Keratinocyte (primary cell): Measurements from ENCODE around the gene CNTNAP5. TPM values are rescaled to one million over a fixed set of nuclear protein-coding genes. Genes with fewer than 3 reads are reported as not detected.

ENCODE experiments used
- DNase-seq: peaks from one replicate; pipeline ENCODE4 v3.0.0-alpha.2; 2011; ENCODE audit warnings: low read depth, missing footprints, low spot score
- FAIRE-seq: peaks from 2 replicates; lab custom pipeline; 2011; peaks lifted over from hg19 to GRCh38; lab: Jason Lieb, UNC
- H2AFZ ChIP-seq: 2 replicates; pipeline ENCODE4 v1.6.0; 2012; ENCODE audit warnings: low read length, control low read depth, inconsistent platforms; ENCODE audit not compliant: control insufficient read depth
- H3K27ac ChIP-seq: 2 replicates; pipeline ENCODE4 v1.5.1; 2011; ENCODE audit warnings: low read length; ENCODE audit not compliant: control insufficient read depth, insufficient read depth
- H3K27me3 ChIP-seq: 3 replicates; pipeline ENCODE4 v1.6.0; 2011; ENCODE audit warnings: low read length; ENCODE audit not compliant: control insufficient read depth, insufficient read depth; ENCODE audit errors: extremely low read depth
- H3K36me3 ChIP-seq, 2 experiments: 2 replicates in 1 of 2; 3 replicates in 1 of 2; pipeline ENCODE4 v1.5.1; 2011; ENCODE audit warnings: low read length in 2 of 2, mild to moderate bottlenecking in 1 of 2; ENCODE audit not compliant: control insufficient read depth in 2 of 2, insufficient read depth in 2 of 2; ENCODE audit errors: extremely low read depth in 1 of 2
- H3K4me1 ChIP-seq: 3 replicates; pipeline ENCODE4 v1.5.1; 2011; ENCODE audit warnings: low read length; ENCODE audit not compliant: control insufficient read depth, insufficient read depth; ENCODE audit errors: extremely low read depth
- H3K4me2 ChIP-seq: 3 replicates; pipeline ENCODE4 v1.6.0; 2011; ENCODE audit warnings: low read depth, low read length; ENCODE audit not compliant: control insufficient read depth, insufficient read depth; ENCODE audit errors: extremely low read depth
- H3K4me3 ChIP-seq, 3 experiments: fragments of 200-600 bp in 1 of 3; sonication (generic) in 1 of 3; 2 replicates in 2 of 3; 3 replicates in 1 of 3; pipeline ENCODE4 v1.5.1; 2011 to 2016; ENCODE audit warnings: low read length in 3 of 3, mild to moderate bottlenecking in 3 of 3, control low read depth in 2 of 3, inconsistent platforms in 1 of 3, low read depth in 1 of 3, mixed read lengths in 1 of 3, mixed run types in 1 of 3, moderate library complexity in 1 of 3; ENCODE audit not compliant: control insufficient read depth in 2 of 3, insufficient read depth in 2 of 3; ENCODE audit errors: extremely low read depth in 1 of 3
- H3K79me2 ChIP-seq: 2 replicates; pipeline ENCODE4 v1.6.0; 2012; ENCODE audit warnings: low read length; ENCODE audit not compliant: control insufficient read depth, insufficient read depth
- H3K9ac ChIP-seq: 3 replicates; pipeline ENCODE4 v1.6.0; 2011; ENCODE audit warnings: low read length; ENCODE audit not compliant: control insufficient read depth, insufficient read depth; ENCODE audit errors: extremely low read depth
- H3K9me1 ChIP-seq: 3 replicates; pipeline ENCODE4 v1.6.0; 2011; ENCODE audit warnings: low read length; ENCODE audit not compliant: control insufficient read depth, insufficient read depth; ENCODE audit errors: extremely low read depth
- H3K9me3 ChIP-seq: 2 replicates; pipeline ENCODE4 v1.5.1; 2012; ENCODE audit warnings: low read depth, low read length; ENCODE audit not compliant: control insufficient read depth
- H4K20me1 ChIP-seq: 3 replicates; pipeline ENCODE4 v1.6.0; 2011; ENCODE audit warnings: low read length; ENCODE audit not compliant: control insufficient read depth, insufficient read depth; ENCODE audit errors: extremely low read depth
- CTCF ChIP-seq, 3 experiments: IDR thresholded peaks in 1 of 3; conservative IDR thresholded peaks in 1 of 3; optimal IDR thresholded peaks in 1 of 3; 2 replicates in 2 of 3; 3 replicates in 1 of 3; pipeline versions ENCODE3 to v1.5.1; 2011; ENCODE audit warnings: low read length in 3 of 3, mild to moderate bottlenecking in 3 of 3, moderate library complexity in 2 of 3, control low read depth in 1 of 3, inconsistent platforms in 1 of 3; ENCODE audit not compliant: insufficient read depth in 2 of 3; ENCODE audit errors: extremely low read depth in 1 of 3
- EZH2 ChIP-seq: IDR thresholded peaks from one replicate; pipeline ENCODE4 v1.6.1; 2012; ENCODE audit warnings: inconsistent platforms, mild to moderate bottlenecking, low read length, moderate library complexity
- dilution Hi-C: fragments of 300-500 bp; cut with MboI; formaldehyde crosslinking; loops from one replicate; pipeline ENCODE4 v1.7.0; 2020; ENCODE audit warnings: low sequenced_read_pairs; ENCODE audit not compliant: extremely low pct_ligation_motif_present
- polyA plus RNA-seq, 5 experiments: library from polyadenylated mRNA; depleted of rRNA in 3 of 5; stranded (reverse) in 3 of 5; stranded (forward) in 1 of 5; unstranded in 1 of 5; fragments of >200 nt; gene quantifications; 1 replicate in 1 of 5; 2 replicates in 3 of 5; 3 replicates in 1 of 5; pipeline versions ENCODE4 v1.2.1 to v1.2.3, GENCODE V29; 2011 to 2012; ENCODE audit warnings: missing spikeins in 2 of 5, low read depth in 1 of 5, low replicate concordance in 1 of 5

Gene CNTNAP5
- polyA plus RNA-seq, 1 donor (not counting 4 experiments of a cell fraction or from before 2014, with no cell fraction given), result not detected

DNA sequence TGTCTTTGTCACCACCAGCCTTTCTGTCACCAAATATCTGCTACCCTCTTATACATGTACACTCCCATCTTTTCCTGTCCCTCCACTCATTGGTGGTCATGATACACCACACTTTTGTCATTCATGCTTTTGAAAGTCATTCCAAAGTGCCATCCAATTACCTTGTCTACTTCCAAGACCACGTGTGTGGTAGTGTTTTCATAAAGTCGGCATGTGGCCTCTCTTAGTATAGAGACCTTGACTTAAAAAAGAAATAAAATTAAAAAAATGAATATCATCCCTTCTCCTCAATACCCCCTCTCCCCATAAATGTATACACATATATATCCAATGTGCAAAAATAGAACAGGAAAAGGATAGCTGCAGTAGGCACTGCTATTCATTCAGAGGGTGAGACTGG lies 271.4 kb downstream of the CNTNAP5 start:
- no peak for TF ChIP-seq EZH2
- no peak for TF ChIP-seq CTCF (optimal IDR thresholded peaks at IDR 0.05 in 1 of 3, IDR thresholded peaks at IDR 0.05 in 1 of 3, conservative IDR thresholded peaks at IDR 0.05 in 1 of 3; ENCODE audit: extremely low read depth in 1 of 3, insufficient read depth in 2 of 3, low read length in 3 of 3)
- dilution Hi-C loops, result no loop called here
- no peak for FAIRE-seq

GRCh38 chr2:124301915-124302314 lies 276.8 kb downstream of the CNTNAP5 start:
- no peak for TF ChIP-seq EZH2
- TF ChIP-seq CTCF (optimal IDR thresholded peaks at IDR 0.05 in 1 of 3, IDR thresholded peaks at IDR 0.05 in 1 of 3, conservative IDR thresholded peaks at IDR 0.05 in 1 of 3; ENCODE audit: extremely low read depth in 1 of 3, insufficient read depth in 2 of 3, low read length in 3 of 3), result no peak
- H4K20me1 ChIP-seq, result no peaks in the 10 kb centered on the region
- H3K79me2 ChIP-seq, result no peaks in the 10 kb centered on the region
- H2AFZ ChIP-seq, result no peak overlapping the region
- no peaks in the 10 kb centered on the region for H3K4me1 ChIP-seq
- dilution Hi-C loops, result no loop called here
- DNase-seq, result no peak
- H3K4me3 ChIP-seq, result no peak overlapping the region
- no peaks in the 10 kb centered on the region for H3K9me3 ChIP-seq
- H3K9ac ChIP-seq, result no peak overlapping the region
- H3K4me2 ChIP-seq, result no peak overlapping the region
- no peak overlapping the region for H3K27ac ChIP-seq
- H3K27me3 ChIP-seq, result no peaks in the 10 kb centered on the region
- no peak for FAIRE-seq
- H3K36me3 ChIP-seq, result no peaks in the 10 kb centered on the region
- no peaks in the 10 kb centered on the region for H3K9me1 ChIP-seq

More for the DNA sequence above, 271.4 kb downstream of the CNTNAP5 start:
- Histone ChIP-seq H3K27me3 (no peaks in the 10 kb centered on the region), H3K27ac (no peak overlapping the region), H3K4me1 (no peaks in the 10 kb centered on the region), H3K9ac (no peak overlapping the region), H4K20me1 (no peaks in the 10 kb centered on the region), H3K9me1 (no peaks in the 10 kb centered on the region), H3K4me3 (no peak overlapping the region), H3K4me2 (no peak overlapping the region), H3K9me3 (peaks cover 2% of the 10 kb centered on the region), H3K79me2 (no peaks in the 10 kb centered on the region), H2AFZ (no peak overlapping the region), H3K36me3 (no peaks in the 10 kb centered on the region)
- no peak for DNase-seq
